Calu3 (cell line): ENCODE data around the gene WDFY3. TPM values are rescaled to one million over a fixed set of nuclear protein-coding genes. Genes with fewer than 3 reads are reported as not detected.

Experiments
- BruUV-seq: library from RNA; stranded (reverse); fragments of 400-500 nt; replicated peaks from 2 replicates; lab custom pipeline; 2021; lab: Mats Ljungman, UMichigan
- CTCF ChIA-PET: fragments of 300-600 bp; sonication (Branson Sonifier 250); formaldehyde crosslinking; loops from one replicate; lab custom pipeline; 2022; ENCODE audit warnings: antibody characterized with exemption; lab: Charles Lee
- DNase-seq: peaks from one replicate; pipeline ENCODE4 v3.0.0; 2022
- H3K27ac Mint-ChIP-seq: one replicate; pipeline ENCODE4 v1.8.0; 2022; ENCODE audit warnings: mixed read lengths; ENCODE audit not compliant: unreplicated experiment
- H3K27me3 Mint-ChIP-seq: one replicate; pipeline ENCODE4 v1.8.0; 2022; ENCODE audit warnings: mixed read lengths; ENCODE audit not compliant: unreplicated experiment
- H3K36me3 Mint-ChIP-seq: one replicate; pipeline ENCODE4 v1.8.0; 2022; ENCODE audit warnings: mild to moderate bottlenecking, moderate library complexity, mixed read lengths; ENCODE audit not compliant: insufficient read depth, unreplicated experiment
- H3K4me1 Mint-ChIP-seq: one replicate; pipeline ENCODE4 v1.8.0; 2022; ENCODE audit warnings: mild to moderate bottlenecking, low read depth, mixed read lengths; ENCODE audit not compliant: unreplicated experiment
- H3K4me3 Mint-ChIP-seq: one replicate; pipeline ENCODE4 v1.8.0; 2022; ENCODE audit warnings: mild to moderate bottlenecking, low read depth, moderate library complexity, mixed read lengths; ENCODE audit not compliant: unreplicated experiment
- H3K9me3 Mint-ChIP-seq: one replicate; pipeline ENCODE4 v1.8.0; 2022; ENCODE audit warnings: low read depth, mixed read lengths; ENCODE audit not compliant: unreplicated experiment
- intact Hi-C: fragments of 100-400 bp; cut with micrococcal nuclease; formaldehyde crosslinking; loops from one replicate; pipeline ENCODE4 v1.10.0; 2022; ENCODE audit not compliant: unreplicated experiment
- total RNA-seq: library from RNA; stranded (reverse); gene quantifications from 2 replicates; pipeline ENCODE4 v1.2.3, GENCODE V29; 2022
- TF ChIP-seq, protein P1 (sequence below): fragments of 200-600 bp; IDR thresholded peaks from one replicate; pipeline ENCODE4 v1.8.0; 2022; ENCODE audit warnings: antibody characterized with exemption; ENCODE audit not compliant: unreplicated experiment

WDFY3 gene
- total RNA-seq, 1 experiment from 2014 or later, result 31.5 TPM

DNA sequence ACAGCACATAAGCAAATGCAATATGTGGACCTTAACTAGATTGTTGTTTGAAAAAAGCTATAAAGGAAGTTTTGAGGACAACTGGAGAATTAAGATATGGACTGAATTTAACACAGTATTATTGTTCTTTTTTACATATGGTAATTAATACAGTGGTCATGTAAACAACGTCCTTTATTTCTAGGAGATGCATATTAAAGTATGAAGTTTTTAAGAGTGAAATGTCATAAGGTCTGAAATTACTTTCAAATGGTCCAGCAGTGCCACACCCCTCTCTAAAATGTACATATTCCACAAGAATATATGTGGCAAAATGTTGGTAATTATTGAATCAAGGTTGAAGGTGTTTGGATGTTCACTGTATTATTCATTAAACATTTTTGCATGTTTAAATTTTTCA is 40.9 kb downstream of the WDFY3 start:
- no peaks in the 10 kb centered on the region for H3K36me3 Mint-ChIP-seq
- no TSS peak for BruUV-seq
- H3K4me1 Mint-ChIP-seq, result peaks cover 16% of the 10 kb centered on the region
- H3K9me3 Mint-ChIP-seq, result no peaks in the 10 kb centered on the region
- CTCF ChIA-PET, result no interaction called here
- intact Hi-C loops, result no loop called here
- no peak for DNase-seq
- H3K4me3 Mint-ChIP-seq, result no peak overlapping the region
- no peaks in the 10 kb centered on the region for H3K27me3 Mint-ChIP-seq
- no peak overlapping the region for H3K27ac Mint-ChIP-seq
- TF ChIP-seq, protein P1, sequence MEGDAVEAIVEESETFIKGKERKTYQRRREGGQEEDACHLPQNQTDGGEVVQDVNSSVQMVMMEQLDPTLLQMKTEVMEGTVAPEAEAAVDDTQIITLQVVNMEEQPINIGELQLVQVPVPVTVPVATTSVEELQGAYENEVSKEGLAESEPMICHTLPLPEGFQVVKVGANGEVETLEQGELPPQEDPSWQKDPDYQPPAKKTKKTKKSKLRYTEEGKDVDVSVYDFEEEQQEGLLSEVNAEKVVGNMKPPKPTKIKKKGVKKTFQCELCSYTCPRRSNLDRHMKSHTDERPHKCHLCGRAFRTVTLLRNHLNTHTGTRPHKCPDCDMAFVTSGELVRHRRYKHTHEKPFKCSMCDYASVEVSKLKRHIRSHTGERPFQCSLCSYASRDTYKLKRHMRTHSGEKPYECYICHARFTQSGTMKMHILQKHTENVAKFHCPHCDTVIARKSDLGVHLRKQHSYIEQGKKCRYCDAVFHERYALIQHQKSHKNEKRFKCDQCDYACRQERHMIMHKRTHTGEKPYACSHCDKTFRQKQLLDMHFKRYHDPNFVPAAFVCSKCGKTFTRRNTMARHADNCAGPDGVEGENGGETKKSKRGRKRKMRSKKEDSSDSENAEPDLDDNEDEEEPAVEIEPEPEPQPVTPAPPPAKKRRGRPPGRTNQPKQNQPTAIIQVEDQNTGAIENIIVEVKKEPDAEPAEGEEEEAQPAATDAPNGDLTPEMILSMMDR, result no peak

DNA sequence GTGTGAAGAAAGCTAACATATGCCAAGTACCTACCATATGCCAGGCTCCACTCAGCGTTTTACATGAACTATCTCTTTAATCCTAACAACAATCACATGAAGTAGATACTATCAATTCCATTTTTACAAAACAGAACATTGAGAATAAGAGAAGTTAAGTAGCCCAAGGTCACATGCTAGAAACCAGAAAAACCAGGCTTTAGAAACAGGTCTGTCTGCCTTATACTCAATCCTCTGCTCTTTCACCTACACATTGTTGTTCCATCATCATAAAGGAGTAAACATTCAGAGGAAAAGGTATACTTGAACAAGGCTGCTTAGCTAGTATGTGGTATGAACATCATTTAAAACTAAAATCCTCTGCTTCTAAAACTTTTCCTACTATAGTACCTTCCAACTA is 42.1 kb downstream of the WDFY3 start:
- Mint-ChIP-seq H3K27me3 (no peaks in the 10 kb centered on the region), H3K4me3 (no peak overlapping the region), H3K36me3 (no peaks in the 10 kb centered on the region), H3K9me3 (no peaks in the 10 kb centered on the region), H3K27ac (no peak overlapping the region), H3K4me1 (peaks cover 18% of the 10 kb centered on the region)
- CTCF ChIA-PET, result interaction anchor here (0.7 kb wide), 1 partner anchor 18 kb away, joined by 3 read pairs; no protein-coding TSS in a partner anchor
- DNase-seq, result no peak
- TF ChIP-seq, protein P1, result no peak
- no TSS peak for BruUV-seq
- intact Hi-C loops, result no loop called here

DNA sequence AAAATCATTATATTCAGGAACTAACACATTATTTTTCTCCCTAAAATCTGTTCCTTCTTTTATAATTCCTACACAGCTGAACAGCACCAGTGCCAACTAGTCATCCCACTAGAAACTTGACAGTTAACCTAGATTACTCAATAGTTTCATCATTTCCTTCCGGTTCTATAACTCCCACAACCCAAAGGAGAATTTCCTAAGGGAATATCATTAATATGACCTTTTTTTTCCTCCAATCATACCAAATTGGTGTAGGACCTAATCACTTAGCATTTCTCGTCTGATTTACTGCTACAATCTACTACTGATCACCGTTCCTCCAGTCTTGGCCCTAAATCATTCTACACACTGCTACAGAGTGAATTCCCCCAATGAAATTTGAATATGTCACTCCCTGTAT is 45.9 kb downstream of the WDFY3 start:
- Mint-ChIP-seq H3K27ac (no peak overlapping the region), H3K4me1 (peaks cover 18% of the 10 kb centered on the region), H3K4me3 (no peak overlapping the region), H3K27me3 (no peaks in the 10 kb centered on the region), H3K36me3 (no peaks in the 10 kb centered on the region), H3K9me3 (no peaks in the 10 kb centered on the region)
- CTCF ChIA-PET, result no interaction called here
- intact Hi-C loops, result no loop called here
- BruUV-seq, result no TSS peak
- no peak for DNase-seq
- TF ChIP-seq, protein P1, result no peak

DNA sequence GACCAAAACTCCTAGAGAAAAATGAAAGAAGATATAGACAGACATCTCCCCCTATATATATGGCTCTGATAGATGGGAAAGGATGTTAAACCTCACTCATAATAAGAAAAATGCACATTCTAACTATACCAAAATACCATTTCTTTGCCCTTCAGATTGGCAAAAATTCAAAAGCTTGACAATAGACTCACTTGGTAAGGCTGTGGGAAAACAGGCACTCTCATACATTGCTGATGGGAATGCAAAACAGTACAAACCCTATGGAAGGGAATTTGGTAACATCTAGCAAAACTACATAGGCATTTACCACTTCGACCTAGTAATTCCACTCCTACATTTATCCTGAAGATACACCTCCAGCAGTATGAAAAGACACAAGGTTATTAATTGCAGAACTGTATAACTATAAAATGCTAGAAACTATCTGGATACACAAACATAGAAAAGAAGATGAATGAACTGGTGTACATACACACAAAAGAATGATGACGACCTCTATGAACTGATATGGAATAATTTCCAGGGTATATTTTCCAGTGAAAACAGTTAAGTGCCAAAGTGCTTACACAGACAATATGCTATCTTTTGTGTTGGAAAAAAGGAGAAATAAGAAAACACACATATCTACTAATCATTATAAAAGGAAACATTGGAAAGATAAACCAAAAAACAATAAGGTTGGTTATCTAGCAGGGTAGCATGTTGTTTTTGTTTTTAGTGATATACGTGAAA is 48.5 kb downstream of the WDFY3 start:
- intact Hi-C loops, result no loop called here
- Mint-ChIP-seq H3K4me3 (no peak overlapping the region), H3K4me1 (peaks cover 19% of the 10 kb centered on the region), H3K27me3 (no peaks in the 10 kb centered on the region), H3K36me3 (peaks cover 6% of the 10 kb centered on the region), H3K27ac (no peak overlapping the region), H3K9me3 (no peaks in the 10 kb centered on the region)
- DNase-seq, result no peak
- TF ChIP-seq, protein P1, result no peak
- BruUV-seq, result no TSS peak
- CTCF ChIA-PET, result no interaction called here
